GM23338 (cell line): ENCODE data around the gene CACNB2.

Experiments
- EZH2 ChIP-seq: fragments of 200-600 bp; sonication (generic); IDR thresholded peaks from one replicate; pipeline ENCODE4 v1.8.0; 2017; ENCODE audit warnings: antibody characterized with exemption, mild to moderate bottlenecking, low read depth; ENCODE audit not compliant: unreplicated experiment
- EZH2phosphoT487 ChIP-seq: fragments of 200-600 bp; sonication (generic); IDR thresholded peaks from one replicate; pipeline ENCODE4 v1.8.1; 2018; ENCODE audit warnings: antibody characterized with exemption; ENCODE audit not compliant: unreplicated experiment
- NANOG ChIP-seq: IDR thresholded peaks from 2 replicates; pipeline ENCODE4 v1.6.1; 2016; ENCODE audit warnings: antibody characterized with exemption, borderline replicate concordance
- POLR2AphosphoS5 ChIP-seq: IDR thresholded peaks from 2 replicates; pipeline ENCODE4 v1.6.1; 2016; ENCODE audit warnings: antibody characterized with exemption, low read depth
- ZNF331 ChIP-seq: fragments of 250-450 bp; sonication (Bioruptor Pico); IDR thresholded peaks from 2 replicates; pipeline ENCODE4 v1.5.0; 2020; ENCODE audit warnings: low read depth, mild to moderate bottlenecking, moderate library complexity
- TF ChIP-seq, protein P1 (sequence below), 2 experiments: fragments of 200-600 bp in 1 of 2; sonication (generic) in 1 of 2; conservative IDR thresholded peaks; 2 replicates each; pipeline versions ENCODE4 v1.5.1 to v1.6.1; 2016 to 2017; ENCODE audit warnings: antibody characterized with exemption in 2 of 2, low read depth in 2 of 2, mild to moderate bottlenecking in 2 of 2, moderate library complexity in 1 of 2
- TF ChIP-seq, protein P2 (sequence below): IDR thresholded peaks from one replicate; pipeline ENCODE4 v1.6.1; 2018; ENCODE audit warnings: antibody characterized with exemption; ENCODE audit not compliant: unreplicated experiment
- TF ChIP-seq, protein P3 (sequence below): IDR thresholded peaks from 2 replicates; pipeline ENCODE4 v1.6.1; 2016; ENCODE audit warnings: antibody characterized with exemption

DNA sequence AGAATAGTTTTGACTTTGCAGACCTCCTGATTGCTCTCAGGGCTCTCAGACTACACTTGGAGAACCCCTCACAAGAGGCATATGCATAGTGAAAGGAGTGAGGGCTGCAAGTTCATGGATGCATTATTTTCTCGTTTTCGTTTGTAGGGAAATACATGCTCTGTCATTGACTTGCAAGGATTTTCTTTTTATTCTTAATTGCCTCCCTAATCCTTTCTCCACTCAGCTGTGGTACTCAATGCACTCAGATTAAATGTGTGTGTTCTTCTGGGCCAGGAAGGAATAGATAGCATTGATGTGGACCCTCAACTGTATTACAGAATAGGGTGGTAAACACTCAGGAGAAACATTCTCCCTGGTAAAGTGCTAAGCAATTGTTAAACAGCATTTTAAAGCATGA is 188.7 kb downstream of the CACNB2 start:
- TF ChIP-seq, protein P1, sequence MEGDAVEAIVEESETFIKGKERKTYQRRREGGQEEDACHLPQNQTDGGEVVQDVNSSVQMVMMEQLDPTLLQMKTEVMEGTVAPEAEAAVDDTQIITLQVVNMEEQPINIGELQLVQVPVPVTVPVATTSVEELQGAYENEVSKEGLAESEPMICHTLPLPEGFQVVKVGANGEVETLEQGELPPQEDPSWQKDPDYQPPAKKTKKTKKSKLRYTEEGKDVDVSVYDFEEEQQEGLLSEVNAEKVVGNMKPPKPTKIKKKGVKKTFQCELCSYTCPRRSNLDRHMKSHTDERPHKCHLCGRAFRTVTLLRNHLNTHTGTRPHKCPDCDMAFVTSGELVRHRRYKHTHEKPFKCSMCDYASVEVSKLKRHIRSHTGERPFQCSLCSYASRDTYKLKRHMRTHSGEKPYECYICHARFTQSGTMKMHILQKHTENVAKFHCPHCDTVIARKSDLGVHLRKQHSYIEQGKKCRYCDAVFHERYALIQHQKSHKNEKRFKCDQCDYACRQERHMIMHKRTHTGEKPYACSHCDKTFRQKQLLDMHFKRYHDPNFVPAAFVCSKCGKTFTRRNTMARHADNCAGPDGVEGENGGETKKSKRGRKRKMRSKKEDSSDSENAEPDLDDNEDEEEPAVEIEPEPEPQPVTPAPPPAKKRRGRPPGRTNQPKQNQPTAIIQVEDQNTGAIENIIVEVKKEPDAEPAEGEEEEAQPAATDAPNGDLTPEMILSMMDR (conservative IDR thresholded peaks at IDR 0.05; ENCODE audit: low read depth in 2 of 2): no peak
- TF ChIP-seq EZH2 (no peak), POLR2AphosphoS5 (no peak), ZNF331 (CRISPR knock-in tag) (no peak), EZH2phosphoT487 (no peak), NANOG (no peak)
- TF ChIP-seq, protein P2, sequence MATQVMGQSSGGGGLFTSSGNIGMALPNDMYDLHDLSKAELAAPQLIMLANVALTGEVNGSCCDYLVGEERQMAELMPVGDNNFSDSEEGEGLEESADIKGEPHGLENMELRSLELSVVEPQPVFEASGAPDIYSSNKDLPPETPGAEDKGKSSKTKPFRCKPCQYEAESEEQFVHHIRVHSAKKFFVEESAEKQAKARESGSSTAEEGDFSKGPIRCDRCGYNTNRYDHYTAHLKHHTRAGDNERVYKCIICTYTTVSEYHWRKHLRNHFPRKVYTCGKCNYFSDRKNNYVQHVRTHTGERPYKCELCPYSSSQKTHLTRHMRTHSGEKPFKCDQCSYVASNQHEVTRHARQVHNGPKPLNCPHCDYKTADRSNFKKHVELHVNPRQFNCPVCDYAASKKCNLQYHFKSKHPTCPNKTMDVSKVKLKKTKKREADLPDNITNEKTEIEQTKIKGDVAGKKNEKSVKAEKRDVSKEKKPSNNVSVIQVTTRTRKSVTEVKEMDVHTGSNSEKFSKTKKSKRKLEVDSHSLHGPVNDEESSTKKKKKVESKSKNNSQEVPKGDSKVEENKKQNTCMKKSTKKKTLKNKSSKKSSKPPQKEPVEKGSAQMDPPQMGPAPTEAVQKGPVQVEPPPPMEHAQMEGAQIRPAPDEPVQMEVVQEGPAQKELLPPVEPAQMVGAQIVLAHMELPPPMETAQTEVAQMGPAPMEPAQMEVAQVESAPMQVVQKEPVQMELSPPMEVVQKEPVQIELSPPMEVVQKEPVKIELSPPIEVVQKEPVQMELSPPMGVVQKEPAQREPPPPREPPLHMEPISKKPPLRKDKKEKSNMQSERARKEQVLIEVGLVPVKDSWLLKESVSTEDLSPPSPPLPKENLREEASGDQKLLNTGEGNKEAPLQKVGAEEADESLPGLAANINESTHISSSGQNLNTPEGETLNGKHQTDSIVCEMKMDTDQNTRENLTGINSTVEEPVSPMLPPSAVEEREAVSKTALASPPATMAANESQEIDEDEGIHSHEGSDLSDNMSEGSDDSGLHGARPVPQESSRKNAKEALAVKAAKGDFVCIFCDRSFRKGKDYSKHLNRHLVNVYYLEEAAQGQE: no peak
- TF ChIP-seq, protein P3, sequence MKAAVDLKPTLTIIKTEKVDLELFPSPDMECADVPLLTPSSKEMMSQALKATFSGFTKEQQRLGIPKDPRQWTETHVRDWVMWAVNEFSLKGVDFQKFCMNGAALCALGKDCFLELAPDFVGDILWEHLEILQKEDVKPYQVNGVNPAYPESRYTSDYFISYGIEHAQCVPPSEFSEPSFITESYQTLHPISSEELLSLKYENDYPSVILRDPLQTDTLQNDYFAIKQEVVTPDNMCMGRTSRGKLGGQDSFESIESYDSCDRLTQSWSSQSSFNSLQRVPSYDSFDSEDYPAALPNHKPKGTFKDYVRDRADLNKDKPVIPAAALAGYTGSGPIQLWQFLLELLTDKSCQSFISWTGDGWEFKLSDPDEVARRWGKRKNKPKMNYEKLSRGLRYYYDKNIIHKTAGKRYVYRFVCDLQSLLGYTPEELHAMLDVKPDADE: no peak
